ENCODE measurements around the gene PCGF3.
"Not testable (repeated sequence)": the region's sequence is repeated elsewhere in the genome, so short reads cannot be mapped to it uniquely, and the experiment has no call there.

The PCGF3 gene

GRCh38 chr4:787561-787981 lies 81.9 kb downstream of the PCGF3 start:
- no peak for DNase-seq

GRCh38 chr4:788006-788635 lies 82.5 kb downstream of the PCGF3 start:
- DNase-seq: no peak

GRCh38 chr4:788636-789297 lies 83.1 kb downstream of the PCGF3 start:
- DNase-seq: no peak

GRCh38 chr4:789571-790465 lies 84.2 kb downstream of the PCGF3 start:
- no peak for DNase-seq

GRCh38 chr4:790466-790820 lies 84.8 kb downstream of the PCGF3 start:
- no peak for DNase-seq

GRCh38 chr4:791252-791897 lies 85.7 kb downstream of the PCGF3 start:
- no peak for DNase-seq

- peak in 1 of 2 donors; percentile 37 for DNase-seq
These were observed 86.4 kb downstream of the PCGF3 start for GRCh38 chr4:791898-792625.

- peak; percentile 35 to 49 for DNase-seq
These were observed 87.0 kb downstream of the PCGF3 start for GRCh38 chr4:792626-793092.

- DNase-seq: no peak
These were observed 87.6 kb downstream of the PCGF3 start for GRCh38 chr4:793093-793861.

GRCh38 chr4:793941-794621 lies 88.4 kb downstream of the PCGF3 start:
- no peak for DNase-seq

- DNase-seq: no peak
These were observed 89.5 kb downstream of the PCGF3 start for GRCh38 chr4:794900-795725.

- DNase-seq: no peak
These were observed 90.1 kb downstream of the PCGF3 start for GRCh38 chr4:795726-796119.

GRCh38 chr4:796206-796605 lies 90.6 kb downstream of the PCGF3 start:
- no peak for DNase-seq

GRCh38 chr4:797066-797465 lies 91.4 kb downstream of the PCGF3 start:
- DNase-seq: no peak

GRCh38 chr4:801436-802124 lies 95.9 kb downstream of the PCGF3 start:
- DNase-seq: no peak

- DNase-seq: no peak
These were observed 98.3 kb downstream of the PCGF3 start for GRCh38 chr4:803884-804283.

- DNase-seq: no peak
These were observed 99.2 kb downstream of the PCGF3 start for GRCh38 chr4:804804-805203.

- not testable (repeated sequence) for DNase-seq
These were observed 101.3 kb downstream of the PCGF3 start for GRCh38 chr4:806979-807378.

GRCh38 chr4:807792-808191 lies 102.2 kb downstream of the PCGF3 start:
- DNase-seq: no peak
